Breast epithelium (tissue), 3 donors: ENCODE data around the gene ANKH.
"Not testable (repeated sequence)": the region's sequence is repeated elsewhere in the genome, so short reads cannot be mapped to it uniquely, and the experiment has no call there.

ENCODE experiments used
- POLR2AphosphoS5 ChIP-seq, 3 donors: sonication (generic); formaldehyde crosslinking; IDR thresholded peaks; one replicate each; pipeline ENCODE4 v1.6.1; 2017; ENCODE audit warnings: antibody characterized with exemption in 3 of 3
- TF ChIP-seq, protein P1 (sequence below), 3 donors: fragments of 450-650 bp; IDR thresholded peaks; one replicate each; pipeline ENCODE4 v1.5.1; 2016 to 2017; ENCODE audit warnings: antibody characterized with exemption in 3 of 3, mild to moderate bottlenecking in 3 of 3, moderate library complexity in 3 of 3

DNA sequence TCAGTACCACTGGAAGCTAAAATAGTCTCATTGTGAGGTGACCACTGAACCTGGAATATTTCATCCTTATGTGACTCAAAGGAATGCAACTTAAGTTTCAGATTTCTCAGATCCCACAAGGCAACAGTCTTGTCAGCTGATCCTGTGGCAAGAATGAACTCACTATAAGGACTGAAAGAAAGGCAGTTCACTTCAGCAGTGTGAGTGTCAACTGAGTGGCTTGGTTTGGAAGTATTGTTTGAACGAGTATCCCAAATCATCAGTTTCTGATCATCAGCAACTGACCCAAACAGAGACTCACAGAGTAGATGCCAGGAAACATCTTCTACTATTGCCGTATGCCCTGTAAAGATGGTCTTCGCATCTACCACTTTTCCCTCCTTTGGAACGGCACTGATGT is 74.2 kb downstream of the ANKH start:
- TF ChIP-seq, protein P1, sequence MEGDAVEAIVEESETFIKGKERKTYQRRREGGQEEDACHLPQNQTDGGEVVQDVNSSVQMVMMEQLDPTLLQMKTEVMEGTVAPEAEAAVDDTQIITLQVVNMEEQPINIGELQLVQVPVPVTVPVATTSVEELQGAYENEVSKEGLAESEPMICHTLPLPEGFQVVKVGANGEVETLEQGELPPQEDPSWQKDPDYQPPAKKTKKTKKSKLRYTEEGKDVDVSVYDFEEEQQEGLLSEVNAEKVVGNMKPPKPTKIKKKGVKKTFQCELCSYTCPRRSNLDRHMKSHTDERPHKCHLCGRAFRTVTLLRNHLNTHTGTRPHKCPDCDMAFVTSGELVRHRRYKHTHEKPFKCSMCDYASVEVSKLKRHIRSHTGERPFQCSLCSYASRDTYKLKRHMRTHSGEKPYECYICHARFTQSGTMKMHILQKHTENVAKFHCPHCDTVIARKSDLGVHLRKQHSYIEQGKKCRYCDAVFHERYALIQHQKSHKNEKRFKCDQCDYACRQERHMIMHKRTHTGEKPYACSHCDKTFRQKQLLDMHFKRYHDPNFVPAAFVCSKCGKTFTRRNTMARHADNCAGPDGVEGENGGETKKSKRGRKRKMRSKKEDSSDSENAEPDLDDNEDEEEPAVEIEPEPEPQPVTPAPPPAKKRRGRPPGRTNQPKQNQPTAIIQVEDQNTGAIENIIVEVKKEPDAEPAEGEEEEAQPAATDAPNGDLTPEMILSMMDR (IDR thresholded peaks at IDR 0.05): not testable (repeated sequence)
- TF ChIP-seq POLR2AphosphoS5 (IDR thresholded peaks at IDR 0.05): not testable (repeated sequence)
